ENCODE measurements around the gene BORCS5.
"Not testable (repeated sequence)": the region's sequence is repeated elsewhere in the genome, so short reads cannot be mapped to it uniquely, and the experiment has no call there.

BORCS5 gene
- 8.2 to 24.4 (median 14.5) reads per million in 18 experiments for total RNA-seq

GRCh38 chr12:12356896-12357718 lies at the start of gene BORCS5:
TSS of gene BORCS5 (plus strand) at chr12:12357078. CDS start at chr12:12357452, 374 bp downstream.
- peak; percentile 98 to 99 for DNase-seq

GRCh38 chr12:12310695-12311094 lies 46.2 kb upstream of the BORCS5 start:
- DNase-seq, result not testable (repeated sequence)

GRCh38 chr12:12315838-12316237 lies 41.0 kb upstream of the BORCS5 start:
- DNase-seq, result no peak

- DNase-seq, result no peak
Observed at GRCh38 chr12:12319451-12320183, 37.3 kb upstream of the BORCS5 start.

GRCh38 chr12:12323118-12323517 lies 33.8 kb upstream of the BORCS5 start:
- no peak for DNase-seq

- DNase-seq, result no peak
Observed at GRCh38 chr12:12323591-12323990, 33.3 kb upstream of the BORCS5 start.

- no peak for DNase-seq
Observed at GRCh38 chr12:12326262-12326661, 30.6 kb upstream of the BORCS5 start.

GRCh38 chr12:12327802-12328201 lies 29.1 kb upstream of the BORCS5 start:
- peak; percentile 40 to 72 for DNase-seq

- DNase-seq, result no peak
Observed at GRCh38 chr12:12331244-12331771, 25.6 kb upstream of the BORCS5 start.

GRCh38 chr12:12331896-12332295 lies 25.0 kb upstream of the BORCS5 start:
- DNase-seq, result no peak

- DNase-seq, result peak in 1 of 2 donors; percentile 42
Observed at GRCh38 chr12:12333407-12334366, 23.2 kb upstream of the BORCS5 start.

GRCh38 chr12:12334367-12335040 lies 22.4 kb upstream of the BORCS5 start:
- DNase-seq, result peak; percentile 44 to 53

- no peak for DNase-seq
Observed at GRCh38 chr12:12336049-12336411, 20.8 kb upstream of the BORCS5 start.

GRCh38 chr12:12336511-12336910 lies 20.4 kb upstream of the BORCS5 start:
- DNase-seq, result no peak

- DNase-seq, result no peak
Observed at GRCh38 chr12:12338527-12339168, 18.2 kb upstream of the BORCS5 start.

- peak; percentile 28 to 30 for DNase-seq
Observed at GRCh38 chr12:12349711-12350665, 6.9 kb upstream of the BORCS5 start, which contains the start of gene MANSC1. TSS of gene MANSC1 (minus strand) at chr12:12350242. CDS start at chr12:12343314, 6,928 bp downstream.

- DNase-seq, result no peak
Observed at GRCh38 chr12:12350868-12351463, 5.9 kb upstream of the BORCS5 start.

GRCh38 chr12:12351468-12352185 lies 5.3 kb upstream of the BORCS5 start:
- not testable (repeated sequence) for DNase-seq

GRCh38 chr12:12353276-12353675 lies 3.6 kb upstream of the BORCS5 start:
- no peak for DNase-seq
